Left ventricle myocardium superior (tissue), 1 donor: ENCODE results near the gene MTUS2. TPM values are rescaled to one million over a fixed set of nuclear protein-coding genes. Genes with fewer than 3 reads are reported as not detected.
"Not testable (repeated sequence)": the region's sequence is repeated elsewhere in the genome, so short reads cannot be mapped to it uniquely, and the experiment has no call there.

Experiments used
- ATAC-seq: fragments of 200-7000 bp; cut with Tn5 transposase; one replicate; pipeline ENCODE4 v1.9.1; 2020; ENCODE audit warnings: mild to moderate bottlenecking, moderate library complexity
- DNase-seq: peaks from one replicate; pipeline ENCODE4 v3.0.0-alpha.2; 2020
- intact Hi-C: fragments of 100-400 bp; cut with micrococcal nuclease; formaldehyde crosslinking; loops from one replicate; pipeline ENCODE4 v1.11.0; 2022
- total RNA-seq: library from RNA; stranded (reverse); fragmentation: NEBNext Ultra II Directional; extraction: Animal tissue kit (Norgen Biotek cat#: 25700); gene quantifications from one replicate; pipeline ENCODE4 v1.2.1, GENCODE V29; 2021
- donor health status: DM: no; HTN: yes; CAD: no; lungs with severe emphysema.

The MTUS2 gene
- total RNA-seq, 1 donor from 2014 or later: 126 TPM

DNA sequence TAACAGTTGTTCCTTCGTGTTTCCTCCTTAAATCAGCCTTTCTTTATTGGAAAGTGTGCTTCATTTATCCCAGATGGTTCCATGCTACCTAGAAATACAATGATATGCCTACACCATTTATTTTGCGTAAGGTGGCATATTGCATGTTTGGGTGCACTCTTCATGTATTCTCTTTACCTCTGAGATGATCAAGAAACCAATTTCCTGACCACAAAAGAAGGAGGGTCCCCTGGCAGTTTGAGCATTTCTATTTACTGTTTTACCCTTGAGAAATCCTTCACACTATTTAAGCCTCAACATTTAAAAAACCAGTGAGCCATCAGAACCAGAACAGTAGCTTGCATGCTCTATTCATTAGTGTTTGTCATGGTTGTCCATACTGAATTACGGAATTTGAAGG is 354.0 kb downstream of the MTUS2 start:
- intact Hi-C loops: no loop called here
- no peak for DNase-seq
- no peak for ATAC-seq

DNA sequence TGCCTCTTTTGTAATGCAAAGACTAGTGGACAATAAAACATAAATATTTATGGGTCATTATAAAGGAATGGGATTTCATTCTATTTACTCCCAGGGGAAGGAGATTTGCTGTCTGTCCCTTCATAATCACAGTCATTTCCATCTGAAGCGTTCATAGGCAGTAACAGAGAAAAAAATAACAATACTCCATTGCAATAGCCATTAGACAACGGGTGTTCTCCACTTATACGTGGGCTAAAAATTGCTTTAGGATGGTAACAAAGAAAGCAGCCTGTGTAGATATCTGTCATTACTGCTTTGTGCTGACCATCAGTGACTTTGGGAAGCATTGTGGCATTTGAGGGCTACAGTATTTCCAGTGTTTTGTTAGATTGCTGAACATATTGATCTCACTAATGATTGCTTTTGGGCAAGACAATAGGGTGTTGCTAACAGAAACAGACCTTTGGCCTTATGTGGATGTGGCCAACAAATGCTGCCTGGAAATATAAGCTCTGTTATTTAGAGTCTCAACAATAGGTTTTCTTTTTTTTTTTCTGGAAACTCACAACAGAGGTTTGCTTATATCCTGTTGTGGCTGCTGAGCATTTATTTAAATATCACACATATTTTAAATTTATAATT is 355.2 kb downstream of the MTUS2 start:
- DNase-seq (no peak), ATAC-seq (no peak)
- intact Hi-C loops: no loop called here

DNA sequence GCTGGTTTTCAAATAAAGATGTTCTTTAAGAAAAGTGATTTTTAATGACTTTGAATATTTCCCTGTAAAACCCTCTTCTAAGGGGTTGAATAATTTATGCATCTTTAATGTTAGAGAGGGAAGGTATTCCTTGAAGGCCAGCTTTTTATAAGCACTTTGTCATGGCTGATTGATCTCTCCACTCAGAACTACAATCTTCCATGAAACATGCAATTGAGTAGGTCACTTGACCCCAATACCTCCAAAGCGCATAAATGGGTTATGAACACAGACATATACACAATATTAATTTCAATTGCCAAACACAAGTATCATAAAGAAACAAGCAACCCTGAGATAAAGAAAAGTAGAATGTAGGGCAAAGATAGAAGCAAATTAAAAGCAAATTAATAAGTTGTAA is 359.9 kb downstream of the MTUS2 start:
- ATAC-seq (no peak), DNase-seq (no peak)
- intact Hi-C loops: no loop called here

DNA sequence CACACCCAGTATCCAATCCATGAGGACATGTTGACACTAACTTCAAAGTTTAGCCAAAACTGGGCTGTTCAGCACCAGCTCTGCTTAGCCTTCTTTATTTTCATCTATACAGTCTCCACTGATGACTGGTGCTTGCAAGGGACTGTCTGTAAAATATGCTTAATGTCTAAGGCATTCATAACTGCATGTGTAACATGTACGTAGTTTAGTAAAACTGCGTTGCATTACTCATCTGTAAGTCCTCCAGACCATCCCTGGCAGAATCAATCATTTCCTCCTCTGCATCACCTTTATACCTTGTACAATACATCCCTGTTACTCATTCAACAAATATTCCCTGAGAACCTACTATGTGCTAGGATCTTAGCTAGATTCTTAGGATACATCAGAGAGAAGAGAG is 362.1 kb downstream of the MTUS2 start:
- intact Hi-C loops: no loop called here
- ATAC-seq (no peak), DNase-seq (no peak)

DNA sequence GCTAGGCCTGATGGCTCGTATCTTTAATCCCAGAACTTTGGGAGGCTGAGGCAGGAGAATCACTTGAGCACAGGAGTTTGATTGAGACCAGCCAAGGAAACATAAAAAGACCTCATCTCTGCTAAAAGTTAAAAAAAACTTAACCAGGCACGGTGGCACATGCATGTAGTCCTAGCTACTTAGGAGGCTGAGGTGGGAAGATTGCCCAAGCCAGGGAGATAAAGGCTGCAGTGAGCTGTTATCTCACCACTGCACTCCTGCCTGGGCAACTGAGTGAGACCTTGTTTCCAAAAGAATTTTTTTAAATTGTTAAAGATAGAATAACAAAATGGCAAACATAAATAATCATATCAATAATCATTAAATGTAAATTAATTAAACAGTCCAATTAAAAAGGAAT is 365.8 kb downstream of the MTUS2 start:
- DNase-seq: no peak
- ATAC-seq: no peak
- intact Hi-C loops: no loop called here

DNA sequence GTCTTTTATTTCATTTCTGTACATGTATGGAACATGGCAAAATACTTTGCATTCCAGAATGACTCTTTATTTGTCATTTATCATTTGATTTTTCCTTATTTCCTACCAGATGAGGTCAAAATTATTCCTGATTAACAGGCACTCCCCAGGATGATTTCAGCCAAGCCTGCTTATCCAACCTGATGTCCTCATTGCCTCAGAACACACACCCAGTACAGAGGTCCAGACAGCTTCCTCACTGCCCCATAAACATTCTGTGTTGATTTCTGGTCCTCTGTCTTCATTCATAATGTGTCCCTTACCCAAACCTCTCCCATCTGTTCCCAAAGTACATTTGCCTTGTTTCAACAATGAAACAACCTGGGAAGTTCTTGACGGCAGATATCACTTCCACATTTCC is 367.4 kb downstream of the MTUS2 start:
- DNase-seq (no peak), ATAC-seq (no peak)
- intact Hi-C loops: no loop called here

DNA sequence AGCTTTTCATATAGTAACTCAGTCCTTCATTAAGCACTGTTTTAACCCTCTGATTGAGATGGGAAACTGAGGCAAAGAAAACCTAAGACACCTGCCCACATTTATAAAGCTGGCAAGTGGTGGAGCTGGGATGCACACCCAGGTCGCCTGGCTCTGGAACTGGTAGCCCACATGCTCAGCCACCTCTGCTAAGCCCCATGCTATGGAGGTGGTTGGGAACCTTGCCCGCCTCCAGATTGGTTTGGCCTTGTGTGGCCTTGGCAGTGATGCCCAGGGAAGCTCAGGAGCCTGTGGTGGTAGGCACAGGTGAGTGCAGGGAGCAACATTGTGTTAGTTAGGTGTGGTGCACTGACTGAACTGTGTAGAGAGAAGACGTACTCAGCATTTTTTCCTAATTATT is 370.2 kb downstream of the MTUS2 start:
- DNase-seq: no peak
- ATAC-seq: no peak
- intact Hi-C loops: no loop called here

DNA sequence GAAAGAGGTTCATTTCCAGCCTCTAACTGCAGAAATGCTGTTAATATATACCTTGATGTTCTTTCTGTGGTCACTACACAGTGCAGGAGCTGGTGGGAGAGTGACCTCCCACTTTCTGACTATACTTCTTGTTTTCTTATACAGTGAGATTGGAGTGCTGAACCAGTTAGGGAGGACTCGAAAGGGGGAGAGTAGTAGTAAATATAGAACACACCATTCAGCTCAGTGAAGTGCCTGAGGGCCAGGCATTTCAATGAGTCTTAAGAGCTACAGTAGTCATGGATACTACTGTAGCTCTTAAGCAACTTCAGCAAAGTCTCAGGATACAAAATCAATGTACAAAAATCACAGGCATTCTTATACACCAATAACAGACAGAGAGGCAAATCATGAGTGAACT is 372.9 kb downstream of the MTUS2 start:
- intact Hi-C loops: no loop called here
- ATAC-seq (no peak), DNase-seq (no peak)

DNA sequence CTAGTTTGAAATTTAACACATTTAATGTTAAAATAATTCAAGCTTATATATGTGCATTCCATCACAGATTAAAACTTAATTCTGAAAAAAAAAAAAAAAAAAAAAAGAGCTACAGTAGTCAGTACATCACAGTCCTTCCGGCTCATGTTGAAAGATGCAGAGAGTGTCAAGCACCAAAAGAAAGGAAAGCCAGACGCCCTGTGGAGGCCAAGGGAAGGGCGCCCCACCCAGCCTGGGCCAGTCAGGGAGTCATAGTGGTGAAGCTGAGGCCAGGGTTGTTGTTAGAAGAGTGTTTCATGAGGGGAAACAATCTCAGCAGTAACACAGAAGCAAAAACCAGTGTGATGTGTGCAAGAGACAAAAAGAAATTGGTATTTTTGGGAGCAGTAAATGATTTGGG is 375.3 kb downstream of the MTUS2 start:
- ATAC-seq (no peak), DNase-seq (no peak)
- intact Hi-C loops: no loop called here

DNA sequence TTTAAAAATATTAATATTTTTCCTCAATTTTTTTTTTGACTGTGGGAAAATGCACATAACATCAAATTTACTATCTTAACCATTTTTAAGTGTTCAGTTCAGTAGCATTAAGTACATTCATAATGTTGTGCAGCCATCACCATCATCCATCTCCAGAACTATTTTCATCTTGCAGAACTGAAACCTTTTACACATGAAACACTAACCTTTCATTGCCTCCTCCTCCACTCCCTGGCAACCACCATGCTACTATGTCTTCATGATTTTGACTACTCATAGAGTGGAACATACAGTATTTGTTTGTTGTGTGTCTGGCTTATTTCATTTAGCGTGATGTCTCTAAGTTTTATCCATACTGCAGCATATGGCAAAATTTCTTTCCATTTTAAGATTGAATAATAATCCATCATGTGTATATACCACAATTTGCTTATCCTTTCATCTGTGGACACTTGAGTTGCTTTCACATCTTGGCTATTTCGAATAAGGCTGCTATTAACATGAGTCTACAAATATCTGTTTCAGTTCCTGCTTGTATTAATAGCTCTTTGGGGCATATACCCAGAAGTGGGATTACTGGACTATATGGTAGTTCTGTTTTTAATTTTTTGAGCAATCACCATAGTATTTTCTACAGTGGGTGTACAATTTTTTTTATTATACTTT is 376.4 kb downstream of the MTUS2 start:
- intact Hi-C loops: no loop called here
- DNase-seq (no peak), ATAC-seq (no peak)

DNA sequence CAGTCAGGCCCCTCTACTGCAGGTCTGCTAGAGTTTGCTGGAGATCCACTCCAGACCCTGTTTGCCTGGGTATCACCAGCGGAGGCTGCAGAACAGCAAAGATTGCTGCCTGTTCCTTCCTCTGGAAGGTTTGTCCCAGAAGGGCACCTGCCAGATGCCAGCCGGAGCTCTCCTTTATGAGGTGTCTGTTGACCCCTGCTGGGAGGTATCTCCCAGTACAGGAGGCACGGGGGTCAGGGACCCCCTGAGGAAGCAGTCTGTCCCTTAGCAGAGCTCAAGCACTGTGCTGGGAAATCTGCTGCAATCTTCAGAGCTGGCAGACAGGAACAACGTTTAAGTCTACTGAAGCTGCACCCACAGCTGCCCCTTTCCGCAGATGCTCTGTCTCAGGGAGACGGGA is 382.6 kb downstream of the MTUS2 start:
- DNase-seq, ATAC-seq, intact Hi-C loops: not testable (repeated sequence)

DNA sequence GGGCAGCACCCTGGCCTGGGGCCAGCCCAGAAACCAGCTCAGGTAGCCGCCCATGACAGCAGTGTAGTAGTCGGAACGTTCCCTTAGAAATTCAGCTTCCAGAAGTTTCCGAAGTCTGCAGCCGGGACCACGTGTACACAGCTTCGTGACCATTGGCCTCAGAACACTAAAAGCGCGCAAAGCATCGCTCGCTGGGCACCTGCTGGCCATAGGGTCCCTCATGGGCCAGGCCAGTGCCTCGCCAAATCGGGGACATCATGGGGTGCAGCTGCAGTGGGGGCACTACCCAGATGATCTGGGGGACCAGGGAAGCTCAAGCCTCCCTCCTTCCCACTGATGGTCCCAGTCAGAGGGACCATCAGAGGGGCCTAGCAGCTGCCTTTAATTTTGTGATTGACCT is 384.5 kb downstream of the MTUS2 start:
- intact Hi-C loops: no loop called here
- ATAC-seq: no peak
- DNase-seq: no peak

DNA sequence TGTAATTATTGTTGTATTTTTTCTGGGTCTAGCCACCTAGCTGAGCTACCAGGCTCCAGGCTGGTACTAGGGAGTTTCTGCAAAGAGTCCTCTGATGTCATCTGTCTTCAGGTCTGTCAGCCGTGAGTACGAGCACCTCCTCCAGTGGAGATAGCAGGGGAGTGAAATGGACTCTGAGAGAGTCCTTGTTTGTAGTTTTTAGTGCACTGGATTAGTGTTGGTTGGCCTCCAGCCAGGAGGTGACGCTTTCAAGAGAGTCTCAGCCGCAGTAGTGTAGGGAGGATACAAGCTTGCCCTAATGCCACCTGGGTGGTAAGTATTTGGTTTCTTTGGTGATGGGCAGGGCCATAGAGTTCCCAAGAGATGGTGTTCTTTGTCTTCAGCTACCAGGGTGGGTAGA is 390.5 kb downstream of the MTUS2 start:
- intact Hi-C loops: no loop called here
- DNase-seq (no peak), ATAC-seq (no peak)

DNA sequence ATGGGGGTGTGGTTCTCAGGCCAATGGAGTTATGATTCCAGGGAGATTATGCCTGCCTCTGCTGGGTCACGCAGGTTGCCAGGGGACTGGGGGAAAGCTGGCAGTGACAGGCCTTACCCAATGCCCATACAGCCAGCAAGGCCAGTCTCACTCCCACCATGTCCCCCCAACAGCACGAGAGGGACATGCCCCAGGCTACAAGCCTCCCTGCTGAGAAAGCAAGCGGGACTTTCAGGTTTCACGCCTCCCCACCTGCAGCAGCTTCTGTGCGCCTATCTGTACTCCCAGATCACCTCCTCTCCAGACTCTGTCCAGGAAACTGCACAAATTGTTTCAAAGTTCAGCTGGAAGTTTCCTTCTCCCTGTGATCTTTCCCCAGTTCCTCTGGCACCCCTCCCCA is 391.0 kb downstream of the MTUS2 start:
- intact Hi-C loops, ATAC-seq, DNase-seq: not testable (repeated sequence)

DNA sequence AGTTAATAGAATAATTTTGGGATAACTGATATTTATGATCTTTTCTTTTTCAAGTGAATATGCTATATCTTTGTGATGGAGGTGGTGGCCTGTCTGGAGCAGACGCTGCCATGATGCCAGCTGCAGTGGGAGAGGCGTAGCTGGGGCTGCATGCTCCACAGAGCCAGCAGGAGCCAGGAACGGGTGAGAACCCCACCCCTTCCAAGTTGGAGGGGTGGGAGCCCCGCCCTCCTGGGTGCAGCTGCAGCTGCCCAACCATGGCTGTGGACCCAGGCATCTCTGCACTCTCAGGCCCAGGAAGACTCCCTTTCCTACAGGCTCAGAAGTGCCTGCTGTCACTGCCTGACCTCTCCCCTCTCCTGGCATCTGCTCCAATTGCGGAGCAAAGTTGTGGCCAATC is 402.3 kb downstream of the MTUS2 start:
- DNase-seq (no peak), ATAC-seq (no peak)
- intact Hi-C loops: no loop called here

DNA sequence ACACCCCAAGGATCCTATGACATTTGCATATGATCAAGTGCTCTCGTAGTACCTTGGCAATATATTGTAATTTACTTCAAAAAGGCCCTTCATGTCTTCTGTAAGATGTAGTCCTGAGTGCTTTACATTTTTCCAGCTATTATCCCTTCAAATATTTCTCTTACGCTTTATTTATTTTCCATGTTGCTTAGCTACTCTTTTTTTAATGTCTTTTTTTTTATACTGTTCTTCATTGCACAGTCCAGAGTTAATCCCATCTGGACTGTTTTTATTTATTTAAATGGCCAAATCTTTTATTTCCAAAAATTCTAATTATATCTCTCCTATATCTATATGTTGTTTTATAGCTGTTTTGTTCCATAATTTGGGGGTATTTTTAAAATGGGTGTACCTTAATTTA is 404.1 kb downstream of the MTUS2 start:
- ATAC-seq (no peak), DNase-seq (no peak)
- intact Hi-C loops: no loop called here

DNA sequence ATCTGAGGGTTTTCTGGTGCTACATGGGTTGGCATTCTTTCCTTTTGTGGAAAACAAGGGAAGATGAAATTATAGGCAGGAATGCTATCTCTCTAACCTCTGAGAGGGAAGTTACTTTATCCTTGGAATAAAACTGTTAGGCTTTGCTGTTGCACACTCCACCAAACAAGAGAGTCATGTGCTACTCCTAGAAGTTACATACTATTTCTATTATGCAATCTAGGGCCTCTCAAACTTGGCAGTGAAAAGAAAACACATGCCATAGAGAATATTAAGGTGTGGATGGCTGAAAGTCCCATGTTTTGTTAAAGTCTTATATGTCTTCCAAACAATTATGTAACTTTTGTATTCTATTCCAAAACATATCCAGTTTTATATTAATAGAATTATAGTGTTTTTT is 407.4 kb downstream of the MTUS2 start:
- intact Hi-C loops: no loop called here
- DNase-seq (no peak), ATAC-seq (peak; percentile 86)

DNA sequence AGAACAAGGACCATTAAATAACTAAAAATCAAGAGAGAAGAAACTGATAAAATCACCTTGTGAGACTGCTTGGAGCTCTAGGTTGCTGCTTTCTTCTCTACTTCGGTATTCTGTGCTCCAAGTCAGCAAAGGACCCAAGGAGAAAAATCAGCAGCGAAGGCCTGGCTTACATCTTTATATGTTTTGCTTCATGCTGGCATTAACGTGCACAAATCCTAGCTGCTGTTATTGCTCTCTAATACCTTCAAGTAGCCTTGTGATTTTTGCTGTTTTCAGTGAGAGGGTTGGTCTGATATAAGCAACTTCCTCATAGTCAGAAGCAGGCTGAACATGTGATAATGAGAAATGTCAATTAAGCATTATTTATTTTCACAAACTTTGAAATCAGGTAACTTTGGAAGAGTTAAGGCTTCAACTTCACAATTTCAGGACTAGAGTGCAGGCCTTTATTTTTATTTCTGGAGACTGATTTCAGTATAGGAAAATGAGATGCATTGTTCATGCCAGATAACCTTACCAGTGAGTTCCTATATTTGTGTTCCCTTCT is 410.2 kb downstream of the MTUS2 start:
- DNase-seq (no peak), ATAC-seq (peak; percentile 37)
- intact Hi-C loops: no loop called here

DNA sequence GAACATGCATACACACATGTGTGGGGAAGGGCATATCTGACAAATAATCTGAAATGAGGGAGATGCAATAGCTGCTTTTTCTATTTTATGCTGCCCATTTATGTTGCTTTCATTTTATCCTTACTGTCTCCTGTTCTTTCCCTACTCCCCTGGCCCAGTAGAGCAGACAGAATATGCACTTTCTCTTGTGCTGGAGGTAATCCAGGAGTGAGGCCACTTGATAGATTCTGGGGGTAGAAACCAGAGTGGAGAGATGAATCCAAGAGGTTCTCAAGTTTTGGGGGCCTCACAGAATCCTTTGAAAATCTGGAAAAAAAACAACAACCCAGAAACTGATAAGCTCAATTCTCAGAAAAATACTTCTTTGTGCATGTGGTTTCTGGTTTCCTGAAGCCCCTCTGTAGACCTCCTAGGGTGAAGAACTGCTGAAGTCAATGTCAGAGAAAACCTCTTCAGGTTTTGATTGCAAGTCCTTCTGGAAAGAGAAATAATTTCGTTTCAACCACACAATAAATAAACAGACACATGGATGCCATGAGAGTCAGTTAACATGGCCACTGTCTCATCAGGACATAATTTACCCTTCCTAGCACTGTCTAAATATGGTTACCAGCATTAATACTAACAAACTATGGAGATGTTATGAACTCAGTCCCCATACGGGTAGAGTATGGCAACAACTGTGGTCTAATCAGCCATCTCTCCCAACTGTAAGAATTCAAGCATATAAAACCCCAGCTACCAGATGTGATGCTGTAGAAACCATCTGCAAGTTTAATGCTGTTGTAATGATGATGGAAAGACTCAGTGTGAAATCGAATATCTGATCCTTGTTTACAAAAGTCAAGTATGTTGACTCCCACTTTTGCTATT is 419.8 kb downstream of the MTUS2 start:
- DNase-seq (no peak), ATAC-seq (no peak)

DNA sequence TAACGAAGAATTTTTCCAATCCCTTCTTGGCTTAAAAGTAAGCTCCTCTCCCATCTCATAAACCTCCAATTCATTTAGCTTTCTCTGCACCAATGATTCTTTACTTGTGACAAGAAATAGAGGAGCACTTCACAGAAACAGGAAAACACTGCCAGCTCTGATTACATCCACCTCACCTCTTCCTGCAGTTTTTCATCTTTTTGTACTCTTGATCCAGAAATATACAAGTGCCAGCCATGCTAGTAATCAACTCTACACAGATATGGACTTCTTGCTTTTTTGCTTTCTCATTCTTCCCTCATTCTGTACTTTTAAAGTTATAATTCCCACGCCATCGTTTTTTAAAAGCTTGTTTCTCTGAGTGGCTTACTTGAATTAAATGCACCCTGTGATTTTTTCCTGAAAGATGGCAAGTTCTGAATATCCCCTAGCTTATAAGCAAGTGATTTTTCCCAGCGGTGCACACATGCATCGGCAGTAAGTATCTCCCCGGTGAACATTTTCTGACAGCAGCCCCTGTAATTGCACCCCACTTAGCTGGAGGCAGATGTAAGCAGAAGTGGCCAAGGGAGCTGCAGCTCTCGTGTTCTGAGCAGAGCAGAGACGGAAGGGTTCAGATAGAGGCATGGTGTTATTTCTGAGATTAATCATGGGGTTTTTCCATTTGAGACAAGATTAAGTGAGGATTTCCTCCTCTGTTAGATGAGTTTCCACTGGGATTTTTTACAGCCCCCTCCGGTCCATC is 434.7 kb downstream of the MTUS2 start:
- ATAC-seq: no peak
- DNase-seq: no peak
- intact Hi-C loops: no loop called here

More for the DNA sequence above, 419.8 kb downstream of the MTUS2 start:
- intact Hi-C loops: no loop called here
